NCI-H1092 treated with DMSO at 0.1 percent for 48 hours (cell line): Measurements from ENCODE around the gene PARP14.
"Not testable (repeated sequence)": the region's sequence is repeated elsewhere in the genome, so short reads cannot be mapped to it uniquely, and the experiment has no call there.

Source experiments
- DNase-seq: peaks from one replicate; lab custom pipeline; 2025; lab: John Stamatoyannopoulos, UW

PARP14 gene

GRCh38 chr3:122719273-122719921, 38.8 kb downstream of the PARP14 start:
- no peak for DNase-seq

DNA sequence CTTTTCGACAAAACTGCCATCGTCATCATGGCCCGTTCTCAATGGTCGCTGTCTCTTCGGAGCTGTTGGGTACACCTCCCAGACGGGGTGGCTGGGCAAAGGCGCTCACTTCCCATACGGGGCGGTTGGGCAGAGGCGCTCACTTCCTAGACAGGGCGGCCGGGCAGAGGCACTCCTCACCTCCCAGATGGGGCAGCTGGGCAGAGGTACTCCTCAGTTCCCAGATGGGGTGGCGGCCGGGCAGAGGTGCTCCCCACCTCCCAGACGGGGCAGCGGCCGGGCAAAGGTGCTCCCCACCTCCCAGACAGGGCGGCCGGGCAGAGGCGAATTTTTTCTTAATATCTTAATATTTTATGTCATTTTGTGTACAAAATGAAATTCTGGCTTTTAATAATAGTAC, 44.5 kb downstream of the PARP14 start:
- DNase-seq = no peak

DNA sequence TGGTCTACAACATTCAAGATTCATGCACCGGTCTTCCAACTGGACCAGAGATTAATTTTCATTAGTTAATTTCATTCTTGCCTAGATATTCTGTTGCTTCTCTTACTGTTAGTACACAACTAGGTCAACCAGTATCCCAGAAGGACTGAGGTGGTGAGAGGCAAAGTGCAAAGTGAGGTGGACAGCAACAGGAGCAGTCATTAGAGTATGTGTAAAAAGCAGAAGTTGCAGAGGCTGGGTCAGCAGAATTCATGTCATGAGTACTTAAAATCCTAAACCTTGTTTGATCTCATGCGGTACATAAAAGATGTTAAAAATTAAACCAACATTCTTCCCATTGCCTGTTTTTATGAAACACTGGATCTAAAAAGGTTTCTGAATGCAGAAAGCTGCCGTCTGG, 46.7 kb downstream of the PARP14 start:
- DNase-seq = no peak

GRCh38 chr3:122727766-122728165, 47.1 kb downstream of the PARP14 start:
- no peak for DNase-seq

DNA sequence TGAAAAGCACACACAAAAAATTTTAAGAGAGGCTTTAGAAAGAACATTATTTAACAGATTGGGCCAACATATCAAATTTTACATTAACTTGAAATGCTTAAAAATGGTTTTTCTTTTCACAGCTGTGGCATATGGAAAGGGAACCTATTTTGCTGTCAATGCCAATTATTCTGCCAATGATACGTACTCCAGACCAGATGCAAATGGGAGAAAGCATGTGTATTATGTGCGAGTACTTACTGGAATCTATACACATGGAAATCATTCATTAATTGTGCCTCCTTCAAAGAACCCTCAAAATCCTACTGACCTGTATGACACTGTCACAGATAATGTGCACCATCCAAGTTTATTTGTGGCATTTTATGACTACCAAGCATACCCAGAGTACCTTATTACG, 47.5 kb downstream of the PARP14 start:
- DNase-seq = no peak

GRCh38 chr3:122728756-122729514, 48.3 kb downstream of the PARP14 start:
- no peak for DNase-seq

- no peak for DNase-seq
Observed at GRCh38 chr3:122730240-122730639, 49.6 kb downstream of the PARP14 start.

- DNase-seq = not testable (repeated sequence)
Observed at GRCh38 chr3:122732682-122733525, 52.3 kb downstream of the PARP14 start.

DNA sequence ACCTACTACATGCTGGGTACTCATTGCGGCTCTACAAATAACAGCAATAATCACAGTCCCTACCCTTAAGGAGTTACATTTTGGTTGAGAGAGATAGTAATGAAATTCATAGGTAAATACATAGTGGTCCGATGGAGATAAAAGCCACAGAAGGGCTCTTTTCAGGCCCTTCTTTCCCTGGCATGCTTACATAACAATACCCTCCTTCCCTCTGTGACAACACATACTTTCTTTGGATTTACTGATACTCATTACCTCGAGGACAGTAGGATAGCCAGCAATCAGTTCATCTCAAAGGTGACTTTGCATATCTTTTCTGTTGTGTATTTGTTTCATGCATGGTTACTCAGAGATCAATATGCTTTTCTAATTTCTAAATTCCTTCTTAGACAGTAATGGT, 58.5 kb downstream of the PARP14 start:
- DNase-seq = no peak

DNA sequence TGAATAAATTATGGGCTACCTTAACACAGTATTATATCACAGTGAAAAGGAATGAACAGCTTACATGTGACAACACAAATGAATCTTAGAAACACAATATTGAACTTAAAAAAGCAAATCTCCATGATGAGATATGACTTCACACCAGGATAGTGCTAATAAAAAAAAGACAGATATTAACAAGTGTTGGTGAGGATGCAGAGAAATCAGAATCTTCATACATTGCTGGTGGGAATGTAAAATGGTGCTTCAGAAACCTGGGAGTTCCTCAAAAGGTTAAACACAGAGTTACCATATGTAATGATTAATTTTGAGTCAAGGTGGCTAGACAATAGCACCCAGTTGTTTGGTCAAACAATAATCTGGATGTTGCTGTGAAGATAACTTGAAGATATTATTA, 61.6 kb downstream of the PARP14 start:
- DNase-seq = no peak

DNA sequence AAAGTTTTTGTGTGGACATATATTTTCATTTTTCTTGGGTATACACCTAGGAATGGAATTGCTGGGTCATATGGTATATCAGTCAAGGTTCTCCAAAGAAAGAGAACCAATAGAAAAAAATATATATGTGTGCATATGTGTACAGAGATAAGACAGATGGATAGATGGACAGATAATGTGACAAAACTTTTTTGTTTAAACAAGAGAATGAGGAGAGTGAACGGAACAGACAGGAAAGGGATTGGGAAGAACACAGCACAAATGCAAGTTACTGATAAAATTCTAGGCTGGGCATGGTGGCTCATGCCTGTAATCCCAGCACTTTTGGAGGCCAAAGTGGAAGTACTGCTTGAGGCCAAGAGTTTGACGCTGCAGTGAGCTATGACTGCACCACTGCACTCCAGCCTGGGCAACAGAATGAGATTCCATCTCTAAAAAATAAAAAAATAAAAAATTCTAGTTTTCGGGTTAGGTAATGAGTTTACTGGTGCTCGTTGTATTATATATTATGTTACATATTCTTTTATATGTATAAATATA, 63.0 kb downstream of the PARP14 start:
- DNase-seq = no peak

DNA sequence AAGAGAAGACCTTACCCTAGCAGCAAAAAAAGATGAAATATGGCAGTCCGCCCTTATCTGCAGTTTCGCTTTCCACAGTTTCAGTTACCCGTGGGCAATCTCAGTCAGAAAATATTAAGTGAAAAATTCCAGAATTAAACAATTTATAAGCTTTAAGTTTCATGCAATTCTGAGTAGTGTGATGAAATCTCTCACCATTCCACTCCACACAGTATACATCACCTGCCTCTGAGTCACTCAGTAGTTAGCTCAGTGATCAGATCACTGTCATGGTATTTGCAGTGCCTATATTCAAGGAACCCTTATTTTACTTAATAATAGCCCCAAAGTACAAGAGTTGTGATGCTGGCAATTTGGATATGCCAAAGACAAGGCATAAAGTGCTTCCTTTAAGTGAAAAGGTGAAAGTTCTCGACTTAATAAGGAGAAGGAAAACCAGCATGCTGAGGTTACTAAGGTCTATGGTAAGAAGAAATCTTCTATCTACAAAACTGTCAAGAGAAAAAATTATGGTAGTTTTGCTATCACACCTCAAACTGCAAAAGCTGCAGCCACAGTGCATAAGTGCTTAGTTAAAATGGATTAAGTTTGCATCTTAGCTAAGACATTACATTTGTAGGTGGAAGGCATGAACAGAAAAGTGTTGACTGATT, 64.9 kb downstream of the PARP14 start:
- no peak for DNase-seq

DNA sequence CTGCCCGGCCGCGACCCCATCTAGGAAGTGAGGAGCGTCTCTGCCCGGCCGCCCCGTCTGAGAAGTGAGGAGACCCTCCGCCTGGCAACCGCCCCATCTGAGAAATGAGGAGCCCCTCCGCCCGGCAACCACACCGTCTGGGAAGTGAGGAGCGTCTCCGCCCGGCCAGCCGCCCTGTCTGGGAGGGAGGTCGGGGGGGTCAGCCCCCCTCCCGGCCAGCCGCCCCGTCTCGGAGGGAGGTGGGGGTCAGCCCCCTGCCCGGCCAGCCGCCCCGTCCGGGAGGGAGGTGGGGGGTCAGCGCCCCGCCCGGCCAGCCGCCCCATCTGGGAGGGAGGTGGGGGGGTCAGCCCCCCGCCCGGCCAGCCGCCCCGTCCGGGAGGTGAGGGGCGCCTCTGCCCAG, 66.7 kb downstream of the PARP14 start:
- not testable (repeated sequence) for DNase-seq

DNA sequence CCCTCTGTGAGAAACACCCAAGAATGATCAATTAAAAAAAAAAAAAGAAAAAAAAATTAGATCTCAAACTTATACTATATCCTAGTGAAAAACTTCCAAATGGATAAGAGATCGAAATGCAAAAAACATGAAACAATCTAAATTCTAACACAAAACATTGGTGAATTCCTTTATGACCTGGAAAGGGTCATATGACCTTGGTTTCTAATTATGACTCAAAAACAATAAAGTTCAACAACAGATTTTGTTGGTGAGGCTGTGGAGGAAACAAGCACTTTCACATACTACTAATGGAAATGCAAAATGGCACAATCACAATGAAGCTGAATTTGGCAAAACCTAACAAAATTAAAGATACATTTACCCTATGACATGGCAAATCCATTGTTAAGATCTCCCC, 67.7 kb downstream of the PARP14 start:
- no peak for DNase-seq

- DNase-seq = no peak
Observed at GRCh38 chr3:122754929-122755328, 74.3 kb downstream of the PARP14 start.

DNA sequence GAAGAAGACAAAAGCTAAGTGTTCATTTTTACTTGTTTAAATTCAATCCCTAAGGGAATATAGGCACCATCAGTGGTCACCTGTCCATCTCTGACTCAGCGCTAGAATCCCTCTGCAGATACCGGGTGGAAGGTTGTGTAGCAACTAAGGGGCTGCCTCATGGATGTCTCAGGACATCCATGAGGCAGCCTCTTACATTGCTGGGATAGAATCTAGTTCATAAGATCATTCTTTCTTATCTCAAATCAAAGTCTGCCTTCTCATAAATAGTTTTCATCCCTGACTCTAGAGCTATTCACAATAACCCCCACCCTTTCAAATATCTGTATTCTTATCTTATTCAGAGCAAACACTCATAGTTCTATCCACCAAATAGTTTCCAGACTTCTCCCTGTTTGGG, 74.9 kb downstream of the PARP14 start:
- DNase-seq = no peak

DNA sequence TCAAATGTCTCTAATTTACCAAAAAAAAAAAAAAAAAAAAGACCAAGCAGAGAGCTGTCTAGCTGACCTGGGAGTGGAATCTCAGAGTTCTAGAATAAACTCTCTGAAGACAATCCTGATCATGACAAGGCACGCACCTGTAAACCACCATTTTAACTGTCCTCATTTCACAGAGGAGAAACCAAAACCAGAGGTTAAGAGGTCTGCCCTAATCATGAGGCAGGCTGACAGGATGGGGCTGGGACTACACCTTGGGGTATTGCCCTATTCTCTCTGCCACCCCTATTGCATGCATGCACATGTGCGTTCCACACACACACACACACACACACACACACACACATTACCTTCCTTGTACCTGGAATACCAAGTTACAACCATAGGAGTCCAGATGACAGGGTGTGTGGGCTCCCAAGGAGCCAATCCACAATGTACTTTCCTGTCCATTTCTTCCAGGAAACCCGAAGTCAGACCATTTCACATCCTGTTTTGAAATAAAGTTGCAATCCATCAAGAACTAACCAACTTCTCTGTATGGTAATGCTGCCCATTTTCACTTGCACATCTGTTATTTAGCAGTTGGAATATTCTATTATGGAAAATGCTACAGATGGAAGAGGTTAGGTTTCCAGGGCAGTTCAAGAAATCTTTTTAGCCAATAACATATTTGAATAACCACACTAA, 78.4 kb downstream of the PARP14 start:
- DNase-seq = no peak

GRCh38 chr3:122760453-122761271, 80.0 kb downstream of the PARP14 start:
- DNase-seq = no peak

DNA sequence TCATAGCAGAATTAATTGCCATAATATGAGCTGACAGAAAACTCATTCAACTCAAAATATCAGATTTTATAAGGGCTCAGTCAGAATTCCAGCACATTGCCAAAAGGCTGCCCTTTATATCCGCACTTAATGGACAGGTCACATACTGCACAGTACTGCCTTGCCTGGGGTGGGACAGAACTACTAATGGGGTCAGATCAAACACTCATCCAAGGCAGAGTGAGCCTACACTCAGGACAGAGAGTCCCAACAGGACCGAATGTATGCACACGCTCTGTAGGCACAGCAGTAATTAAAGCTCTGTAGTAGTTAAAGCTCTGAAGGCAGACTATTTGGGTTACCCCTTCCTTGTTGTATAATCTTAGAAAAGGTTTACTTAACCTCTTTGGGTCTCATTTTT, 85.8 kb downstream of the PARP14 start:
- DNase-seq = no peak

- no peak for DNase-seq
Observed at GRCh38 chr3:122767540-122768372, 87.1 kb downstream of the PARP14 start.
